ENCODE measurements around the gene POLDIP3.
"Not testable (repeated sequence)": the region's sequence is repeated elsewhere in the genome, so short reads cannot be mapped to it uniquely, and the experiment has no call there.

Gene POLDIP3

DNA sequence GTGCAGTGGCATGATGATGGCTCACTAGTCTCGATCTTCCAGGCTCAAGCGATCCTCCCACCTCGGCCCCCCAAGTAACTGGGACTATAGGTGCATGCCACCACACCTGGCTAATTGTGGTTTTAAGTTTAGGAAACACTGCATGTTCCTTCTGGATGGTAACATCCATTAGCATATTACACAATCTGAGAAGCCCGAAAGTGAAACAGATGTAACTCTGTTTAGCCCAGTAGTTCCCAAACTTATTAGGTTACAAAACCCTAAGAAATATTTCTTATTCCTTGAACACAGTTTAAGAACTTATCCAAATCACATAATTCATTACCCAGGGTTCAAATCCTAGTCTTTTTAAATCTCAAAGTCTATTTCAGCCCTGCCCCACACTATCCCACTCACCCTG lies 28.3 kb downstream of the POLDIP3 start:
- no peak for DNase-seq (ENCODE audit: low read depth, low spot score)

DNA sequence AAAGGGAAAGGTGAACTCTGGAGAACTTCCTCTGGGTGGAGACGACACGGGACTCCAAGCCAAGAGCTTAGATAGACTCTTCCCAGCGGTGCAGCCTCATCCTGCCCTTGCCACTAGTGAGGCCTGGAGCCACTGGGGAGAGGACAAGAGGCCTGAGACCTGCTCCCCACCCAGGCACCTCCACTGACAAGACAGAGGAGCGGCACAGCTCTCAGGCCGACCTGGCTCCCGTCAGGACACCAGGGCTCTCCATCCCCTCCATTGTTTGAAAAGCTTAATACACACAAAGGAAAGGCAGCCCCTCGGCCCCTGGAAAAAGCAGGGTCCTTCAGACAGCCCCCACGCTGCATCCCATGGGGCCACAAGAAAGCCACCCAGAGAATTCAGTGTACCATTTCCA lies 29.6 kb downstream of the POLDIP3 start:
- DNase-seq (ENCODE audit: low read depth, low spot score) = no peak

DNA sequence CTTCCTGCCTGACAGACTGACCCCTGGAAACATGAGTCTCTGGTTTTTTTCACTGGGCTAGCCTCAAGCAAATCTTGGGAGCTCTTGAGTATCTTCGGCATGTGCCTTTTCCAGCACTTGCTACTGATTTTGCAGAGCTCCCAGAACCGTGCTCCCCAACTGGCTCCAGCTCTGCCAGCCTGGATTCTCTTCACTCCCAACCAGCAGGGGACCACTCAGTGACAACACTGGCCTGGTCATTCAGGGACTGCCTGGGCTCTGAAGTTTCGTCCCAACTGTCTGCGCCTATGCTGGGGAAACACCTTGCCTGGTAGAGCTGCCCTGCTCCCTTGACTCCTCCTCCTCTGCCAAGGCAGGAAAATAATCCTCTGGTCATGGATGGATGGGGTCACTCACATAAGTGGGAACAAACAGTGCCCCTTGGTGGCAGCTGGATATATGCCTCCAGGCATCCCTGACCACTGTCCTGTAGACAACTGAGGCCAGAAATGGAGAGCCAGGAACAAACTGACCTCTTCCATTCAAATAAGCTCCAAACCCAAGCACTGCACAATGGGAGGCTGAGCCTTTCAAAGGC lies 30.2 kb downstream of the POLDIP3 start:
- no peak for DNase-seq (ENCODE audit: low read depth, low spot score)

DNA sequence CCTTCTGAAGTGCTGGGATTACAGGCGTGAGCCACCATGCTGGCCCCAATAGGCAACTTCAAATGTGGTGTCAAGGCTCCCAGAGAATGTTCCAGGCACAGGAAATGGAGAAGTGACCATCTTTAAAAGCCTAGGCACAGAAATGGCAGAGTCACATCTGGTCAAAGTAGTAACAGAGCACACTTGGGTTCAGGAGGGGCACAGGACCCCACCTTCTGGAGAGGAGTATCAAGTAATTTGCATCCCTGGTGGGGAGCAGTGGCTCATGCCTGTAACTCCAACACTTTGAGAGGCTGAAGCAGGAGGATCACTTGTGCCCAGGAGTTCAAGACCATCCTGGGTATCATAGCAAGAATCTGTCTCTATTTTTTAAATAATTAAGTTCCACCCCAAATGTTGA lies 31.7 kb downstream of the POLDIP3 start:
- no peak for DNase-seq (ENCODE audit: low read depth, low spot score)

DNA sequence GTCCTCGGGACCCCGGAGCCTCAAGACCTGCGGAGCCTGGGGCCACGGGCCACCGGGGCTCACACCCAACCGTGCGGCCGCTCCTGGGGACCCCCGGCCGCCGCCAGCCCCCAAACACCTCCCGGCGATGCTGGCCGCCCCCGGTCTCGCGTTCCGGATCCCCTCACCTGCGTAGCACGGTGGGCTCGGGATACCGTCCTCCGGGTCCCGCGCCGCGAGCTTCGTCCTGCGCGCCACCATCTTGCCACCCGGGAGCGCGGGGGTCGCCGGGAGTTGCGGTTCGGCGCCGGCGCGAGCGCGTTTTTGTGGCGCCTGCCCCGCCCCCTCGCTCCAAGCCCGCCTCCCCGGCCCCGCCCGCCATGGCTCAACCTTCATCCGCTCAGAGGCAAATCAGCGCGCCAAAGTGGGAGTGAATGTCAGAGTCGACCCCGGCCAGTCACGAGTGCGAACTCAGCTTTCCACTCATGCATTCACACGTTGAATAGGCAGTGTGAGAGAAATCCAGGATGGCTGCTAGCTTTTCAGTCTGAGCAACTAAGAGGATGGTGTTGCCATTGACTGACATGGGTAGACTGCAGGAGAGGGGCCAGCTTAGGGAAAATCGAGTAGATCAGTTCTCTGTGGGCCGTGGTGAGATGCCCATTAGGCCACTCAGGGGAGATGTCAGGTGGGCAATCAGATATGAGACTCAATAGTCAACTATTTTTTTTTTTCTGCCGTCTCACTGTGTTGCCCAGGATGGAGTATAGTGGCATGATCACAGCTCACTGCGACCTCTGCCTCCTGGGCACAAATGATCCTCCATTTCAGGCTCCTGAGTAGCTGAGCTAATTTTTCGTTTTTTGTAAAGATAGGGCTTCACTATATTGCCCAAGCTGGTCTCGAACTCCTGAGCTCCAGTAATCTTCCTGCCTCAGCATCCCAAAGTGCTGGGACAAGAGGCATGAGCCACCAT lies 32.6 kb downstream of the POLDIP3 start:
- DNase-seq (ENCODE audit: low read depth, low spot score) = no peak

DNA sequence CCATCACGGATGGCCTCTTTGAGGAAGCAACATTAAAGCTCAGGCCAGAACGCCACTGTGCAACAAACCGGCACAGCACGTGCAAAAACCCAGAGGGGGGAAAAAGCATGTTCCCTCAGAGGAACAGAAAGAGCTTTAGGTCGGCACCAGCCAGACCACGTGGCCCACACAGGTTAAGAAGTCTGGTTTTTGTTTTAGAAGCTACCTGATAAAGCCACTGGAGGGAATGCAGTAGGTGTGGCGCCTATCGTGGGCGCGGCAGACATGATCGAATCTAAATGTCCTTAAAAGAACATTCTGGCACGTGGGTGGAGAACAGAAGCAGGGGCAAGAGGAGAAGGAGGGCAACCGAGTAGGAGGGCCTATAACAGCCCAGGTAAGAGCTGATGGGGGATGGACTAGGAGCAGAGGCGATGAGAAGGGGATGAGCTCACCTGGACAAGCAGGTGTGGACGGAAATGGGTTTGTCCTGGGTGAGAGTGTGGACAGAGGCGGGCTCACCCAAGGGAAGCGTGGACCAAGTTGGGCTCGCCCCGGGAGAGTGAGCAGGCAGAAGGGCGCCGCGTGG lies 33.4 kb downstream of the POLDIP3 start:
- DNase-seq (ENCODE audit: low read depth, low spot score) = not testable (repeated sequence)

DNA sequence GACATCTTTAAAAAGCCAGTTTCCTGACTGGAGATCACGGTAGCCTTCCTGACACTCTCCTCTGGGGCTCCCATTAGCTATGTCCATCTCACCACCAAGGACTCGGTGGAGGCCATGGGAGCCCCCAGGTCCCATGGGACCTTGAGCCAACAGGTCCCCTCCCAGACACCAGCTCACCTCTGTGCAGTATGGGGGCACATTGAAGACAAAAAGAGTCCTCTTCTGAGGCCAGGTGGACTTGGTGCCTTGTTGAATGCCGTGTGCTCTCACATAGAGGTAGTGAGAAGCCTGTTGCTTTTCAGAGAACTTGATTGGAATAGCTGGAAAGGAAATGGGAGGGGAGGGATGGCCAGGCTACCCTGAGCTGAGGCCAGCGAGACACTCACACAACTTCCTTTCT lies 34.6 kb downstream of the POLDIP3 start:
- not testable (repeated sequence) for DNase-seq (ENCODE audit: low read depth, low spot score)

DNA sequence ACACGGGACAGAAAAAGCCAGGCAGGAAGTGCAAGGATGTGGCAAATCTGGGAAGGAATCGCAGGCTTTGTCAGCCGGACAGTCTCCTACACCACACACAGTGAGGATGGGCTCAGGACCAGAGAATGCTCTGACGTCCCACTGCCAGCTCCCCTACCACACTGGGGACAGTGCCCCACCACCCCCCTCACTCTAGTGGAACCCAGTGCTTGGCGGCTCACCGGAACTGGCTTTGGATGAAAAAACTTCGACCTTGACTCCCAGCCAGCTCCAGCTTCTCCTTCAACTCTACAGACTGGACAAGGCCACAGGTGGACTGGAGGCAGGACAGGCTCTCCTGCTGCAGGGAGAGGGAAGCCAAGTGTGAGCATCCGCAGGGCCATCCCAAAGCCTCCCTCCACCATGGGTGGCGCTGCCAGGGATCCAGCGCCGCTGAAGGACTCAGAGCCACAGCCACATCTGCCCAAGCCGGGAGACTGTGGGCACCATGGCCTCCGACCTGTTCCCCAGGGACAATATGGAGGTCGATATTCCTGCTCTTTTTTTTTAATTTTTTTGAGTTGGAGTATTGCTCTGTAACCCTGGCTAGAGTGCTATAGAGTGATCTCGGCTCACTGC lies 37.0 kb downstream of the POLDIP3 start:
- DNase-seq (ENCODE audit: low read depth, low spot score) = no peak

DNA sequence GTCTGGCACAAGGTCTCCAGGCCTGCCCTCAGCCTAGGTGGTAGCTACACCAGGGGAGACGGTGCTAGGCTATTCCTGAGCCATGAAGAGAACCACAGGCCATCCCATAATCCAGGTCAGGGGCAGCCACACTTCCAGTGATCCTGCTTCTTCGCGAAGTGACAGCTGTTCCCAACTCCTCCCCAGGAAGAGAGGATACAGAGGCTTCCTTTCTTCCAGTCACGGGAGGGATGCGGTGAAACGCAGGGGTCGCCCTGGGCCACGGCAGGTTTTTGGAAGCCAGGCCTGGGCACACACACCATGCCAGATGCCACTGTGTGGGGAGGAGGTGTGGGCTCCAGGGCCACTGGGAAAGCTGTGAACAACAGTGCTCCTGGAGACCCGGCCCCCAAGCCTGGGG lies 37.5 kb downstream of the POLDIP3 start:
- not testable (repeated sequence) for DNase-seq (ENCODE audit: low read depth, low spot score)

DNA sequence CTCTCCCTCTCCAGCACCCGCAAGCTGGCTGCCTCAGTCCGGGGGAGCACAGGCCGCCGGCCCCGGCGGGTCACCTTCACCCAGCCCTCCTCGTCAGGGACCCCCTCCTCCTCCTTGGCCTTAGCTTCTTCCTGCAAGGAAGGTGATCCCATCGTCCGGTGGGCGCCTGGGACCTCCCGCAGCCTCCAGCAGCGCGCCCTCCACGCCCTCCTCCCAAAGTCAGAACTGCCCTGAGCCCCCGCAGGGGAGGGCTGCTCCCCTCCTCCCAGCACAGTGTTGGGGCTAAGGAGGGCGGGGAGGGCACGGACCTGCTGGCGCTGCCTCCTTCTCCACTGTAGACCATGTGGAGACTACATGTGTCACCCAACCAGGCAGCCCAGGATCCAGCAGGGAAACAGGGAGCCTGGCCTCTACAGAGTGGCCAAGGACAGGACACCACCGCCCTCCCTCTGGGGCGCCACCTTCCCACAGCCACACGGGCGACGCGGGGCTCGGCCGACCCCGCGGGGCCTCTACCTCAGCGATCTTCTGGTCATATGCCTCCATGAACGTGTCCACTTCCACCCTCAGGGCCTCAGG lies 38.6 kb downstream of the POLDIP3 start:
- DNase-seq (ENCODE audit: low read depth, low spot score) = not testable (repeated sequence)

DNA sequence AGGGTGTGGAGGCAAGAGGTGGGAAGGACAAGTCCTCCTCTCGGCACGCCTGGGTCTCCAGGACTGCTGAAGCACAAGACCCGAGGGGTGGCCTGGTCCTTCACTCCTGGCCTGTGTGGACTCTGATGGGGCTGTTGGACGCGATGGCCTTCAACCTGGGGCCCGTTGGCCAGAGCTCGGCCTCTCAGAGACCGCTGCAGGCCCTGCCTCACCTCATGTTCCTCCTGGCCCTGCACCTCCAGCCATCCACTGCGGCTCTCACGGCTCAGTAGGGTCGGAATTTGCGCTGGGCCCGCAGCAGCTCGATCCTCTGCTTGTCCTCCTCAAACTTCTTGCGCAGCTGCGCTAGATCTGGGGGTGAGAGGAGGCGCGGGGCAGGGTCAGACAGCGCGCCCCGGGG lies 40.2 kb downstream of the POLDIP3 start:
- DNase-seq (ENCODE audit: low read depth, low spot score) = not testable (repeated sequence)

DNA sequence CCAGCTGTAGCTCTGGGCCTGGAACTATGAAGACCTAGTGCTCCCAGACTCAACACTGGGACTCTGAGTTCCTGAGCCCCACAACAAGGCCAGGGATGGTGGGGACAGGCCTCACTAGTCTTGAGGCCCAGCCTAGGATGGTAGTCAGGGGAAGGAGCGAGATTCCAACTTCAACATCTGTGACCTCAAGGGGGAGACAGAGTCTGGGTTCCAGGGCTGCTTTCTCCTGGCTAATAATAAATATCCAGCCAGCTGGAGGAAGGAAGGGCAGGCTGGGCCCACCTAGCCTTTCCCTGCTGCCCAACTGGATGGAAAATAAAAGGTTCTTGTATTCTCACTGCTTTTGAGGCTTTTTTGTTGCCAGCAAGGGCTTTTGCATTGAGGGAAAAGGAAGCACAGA lies 40.6 kb downstream of the POLDIP3 start:
- DNase-seq (ENCODE audit: low read depth, low spot score) = not testable (repeated sequence)

DNA sequence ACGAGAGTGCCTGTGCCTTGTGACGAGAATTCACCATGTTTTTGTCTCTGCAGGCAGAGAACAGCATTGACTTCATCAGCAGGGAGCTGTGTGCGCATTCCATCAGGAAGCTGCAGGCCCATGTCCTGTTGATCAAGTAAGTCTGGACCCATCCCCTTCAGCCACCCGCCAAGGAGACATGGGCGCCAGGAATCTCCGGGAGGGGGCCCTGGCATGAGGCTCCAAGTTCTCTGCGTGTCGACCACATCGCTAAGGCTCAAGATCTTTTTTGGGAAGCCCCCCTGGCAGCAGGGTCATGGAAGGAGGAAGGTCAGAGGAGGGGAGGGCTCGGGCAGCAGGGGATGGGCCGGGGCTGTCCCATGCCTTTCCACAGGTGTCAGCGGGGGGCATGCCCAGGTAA lies 43.6 kb downstream of the POLDIP3 start:
- DNase-seq (ENCODE audit: low read depth, low spot score) = not testable (repeated sequence)

DNA sequence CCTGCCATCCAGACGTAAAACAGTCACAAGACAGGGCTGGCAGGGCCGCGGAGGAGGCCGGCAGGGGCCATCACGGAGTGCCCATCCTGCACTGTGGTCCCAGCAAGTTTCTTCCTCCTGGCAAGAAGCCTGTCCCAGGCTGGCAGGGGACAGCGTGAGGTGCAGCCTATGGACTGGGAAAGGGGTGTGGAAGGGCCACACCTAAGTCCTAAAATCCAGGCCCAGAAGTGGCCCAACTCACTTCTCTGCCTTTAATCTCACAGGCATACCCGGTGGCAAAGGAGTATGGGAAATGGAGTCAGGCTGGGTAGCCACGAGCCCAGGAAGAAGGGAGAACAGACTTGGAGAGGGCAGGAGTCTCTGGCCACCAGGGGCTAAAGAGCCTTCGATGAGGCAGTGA lies 44.1 kb downstream of the POLDIP3 start:
- not testable (repeated sequence) for DNase-seq (ENCODE audit: low read depth, low spot score)

DNA sequence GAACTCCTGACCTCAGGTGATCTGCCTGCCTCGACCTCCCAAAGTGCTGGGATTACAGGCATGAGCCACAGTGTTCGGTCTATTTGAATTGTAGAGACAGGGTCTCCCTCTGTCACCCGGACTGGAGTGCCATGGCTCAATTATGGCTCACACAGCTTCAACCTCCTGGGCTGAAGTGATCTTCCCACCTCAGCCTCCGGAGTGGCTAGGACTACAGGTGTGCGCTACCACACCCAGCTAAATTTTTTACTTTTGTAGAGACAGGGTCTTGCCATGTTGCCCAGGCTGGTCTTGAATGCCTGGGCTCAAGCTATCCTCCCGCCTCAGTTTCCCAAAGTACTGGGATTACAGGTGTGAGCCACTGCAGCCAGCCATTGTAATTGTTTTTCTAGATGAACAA lies 46.7 kb downstream of the POLDIP3 start:
- not testable (repeated sequence) for DNase-seq (ENCODE audit: low read depth, low spot score)

DNA sequence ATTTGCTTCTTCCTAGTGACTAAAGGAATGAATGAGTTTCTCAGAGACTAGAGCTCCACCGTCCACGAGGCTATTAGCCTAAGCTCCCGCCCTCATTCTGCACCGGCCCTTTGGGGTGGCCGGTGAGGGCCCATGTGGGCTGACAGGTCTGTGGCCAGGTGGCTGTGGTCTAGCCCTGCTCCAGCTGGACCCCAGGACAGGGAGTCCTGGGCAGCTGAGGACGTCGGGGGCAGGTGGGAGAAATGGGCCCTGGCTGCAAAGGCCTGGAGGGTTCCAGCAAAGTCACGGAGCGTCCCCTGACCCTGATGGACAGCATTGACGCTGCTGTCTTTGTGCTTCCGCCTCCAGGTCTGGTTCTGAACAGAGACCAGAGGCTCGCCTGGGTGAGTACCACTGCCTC lies 48.7 kb downstream of the POLDIP3 start:
- no peak for DNase-seq (ENCODE audit: low read depth, low spot score)

DNA sequence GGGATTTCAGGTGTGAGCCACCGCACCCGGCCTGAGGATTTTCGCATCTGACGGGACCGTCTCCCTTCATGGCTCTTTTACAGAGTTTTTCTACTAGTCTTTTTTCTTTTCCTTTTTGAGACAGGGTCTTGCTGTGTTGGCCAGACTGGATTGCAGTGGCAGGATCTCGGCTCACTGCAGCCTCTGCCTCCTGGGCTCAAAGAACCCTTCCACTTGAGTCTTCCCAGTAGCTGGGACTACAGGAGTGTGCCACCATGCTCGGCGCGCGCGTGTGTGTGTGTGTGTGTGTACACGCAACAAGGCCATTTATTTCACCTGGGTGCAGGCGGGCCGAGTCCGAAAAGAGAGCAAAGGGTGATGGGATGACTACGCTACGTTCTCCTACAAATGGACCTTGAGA lies 50.0 kb downstream of the POLDIP3 start:
- no peak for DNase-seq (ENCODE audit: low read depth, low spot score)

DNA sequence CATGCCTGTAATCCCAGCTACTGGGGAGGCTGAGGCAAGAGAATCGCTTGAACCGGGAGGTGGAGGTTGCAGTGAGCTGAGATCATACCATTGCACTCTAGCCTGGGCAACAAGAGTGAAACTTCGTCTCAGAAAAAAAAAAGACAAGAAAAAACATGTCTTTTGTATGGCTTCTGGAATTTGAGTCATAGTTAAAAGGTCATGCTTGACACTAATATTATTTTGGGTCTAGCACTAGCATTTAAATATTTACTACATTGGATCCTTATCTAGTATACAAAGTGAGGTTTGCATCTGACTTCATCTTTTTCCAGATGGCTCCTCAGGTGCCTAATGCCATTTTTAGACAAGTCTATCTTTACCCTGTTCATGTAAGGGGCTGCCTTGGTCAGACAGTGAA lies 50.7 kb downstream of the POLDIP3 start:
- DNase-seq (ENCODE audit: low read depth, low spot score) = not testable (repeated sequence)

DNA sequence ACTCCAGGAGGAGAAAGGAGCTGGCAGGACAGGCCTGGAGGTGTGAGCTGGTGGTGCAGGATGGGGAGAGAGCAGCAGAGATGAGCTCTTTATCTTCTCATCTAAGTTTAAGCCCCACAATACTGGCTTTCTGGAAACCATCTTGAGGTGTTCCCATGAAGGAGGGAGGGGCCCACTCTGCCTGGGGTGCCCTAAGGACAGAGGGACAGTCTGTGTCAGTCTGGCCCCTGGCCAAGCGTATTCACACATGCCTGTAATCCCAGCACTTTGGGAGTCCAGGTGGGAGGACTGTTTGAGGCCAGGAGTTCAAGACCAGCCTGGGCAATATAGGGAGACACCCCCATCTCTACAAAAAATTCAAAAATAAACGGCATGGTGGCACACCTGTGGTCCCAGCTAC lies 52.0 kb downstream of the POLDIP3 start:
- no peak for DNase-seq (ENCODE audit: low read depth, low spot score)

DNA sequence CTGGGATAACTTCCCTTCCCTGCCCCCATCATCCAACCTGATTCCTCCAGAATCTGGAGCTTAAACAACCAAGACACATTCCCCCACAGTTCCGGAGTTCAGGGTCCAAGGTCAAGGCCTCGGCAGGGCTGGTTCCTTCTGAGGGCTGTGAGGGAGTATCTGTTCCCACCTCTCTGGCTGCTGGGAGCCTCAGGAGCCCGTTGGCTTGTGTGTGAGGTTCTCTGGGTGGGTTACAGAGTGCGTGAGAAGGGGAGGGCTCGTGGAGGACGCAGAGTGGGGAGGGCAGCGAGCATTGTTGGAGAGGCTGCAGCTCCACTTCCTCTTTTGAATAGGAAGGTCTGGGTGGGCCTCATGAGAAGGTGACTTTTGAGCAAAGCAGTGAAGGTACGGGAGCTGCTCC lies 52.4 kb downstream of the POLDIP3 start:
- DNase-seq (ENCODE audit: low read depth, low spot score) = no peak

DNA sequence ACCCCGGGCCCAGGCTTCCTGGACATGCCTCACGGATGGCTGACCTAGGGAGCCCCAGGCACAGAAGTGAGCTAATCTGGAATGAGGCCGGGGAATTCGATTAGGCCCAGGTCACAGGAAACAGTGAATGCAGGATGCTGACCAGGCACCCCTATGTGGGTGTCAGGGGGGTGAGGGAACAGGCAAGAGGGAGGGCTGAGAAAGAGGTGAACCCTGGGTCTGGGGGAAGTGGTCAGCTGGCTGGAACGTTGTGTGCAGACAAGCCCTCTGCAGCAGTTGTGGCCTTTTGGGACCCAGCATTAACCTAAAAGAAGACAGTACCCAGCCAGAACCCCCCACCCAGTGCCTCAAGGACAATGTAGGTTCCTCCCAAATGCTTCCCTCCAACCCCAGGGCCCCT lies 52.8 kb downstream of the POLDIP3 start:
- DNase-seq (ENCODE audit: low read depth, low spot score) = no peak

DNA sequence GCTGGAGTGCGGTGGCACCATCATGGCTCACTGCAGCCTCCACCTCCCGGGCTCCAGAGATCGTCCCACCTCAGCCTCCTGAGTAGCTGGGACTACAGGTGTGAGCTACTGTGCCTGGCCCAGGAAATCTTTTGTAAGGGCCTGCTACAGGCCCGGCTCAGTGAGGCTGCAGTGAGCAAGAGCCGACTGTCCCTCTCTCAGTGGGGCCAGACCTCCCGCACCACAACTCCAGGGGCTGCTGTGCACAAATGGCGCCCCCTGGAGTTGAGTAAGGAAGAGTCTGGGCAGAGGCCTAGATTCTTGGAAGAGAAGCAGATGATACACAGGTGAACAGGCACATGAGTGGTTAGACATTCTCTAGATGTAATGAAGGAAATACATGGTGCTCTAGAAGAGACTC lies 53.9 kb downstream of the POLDIP3 start:
- DNase-seq (ENCODE audit: low read depth, low spot score) = no peak

Data from iPS DF 19.7 (cell line).